Measurements from ENCODE around the gene SMOC2. TPM values are rescaled to one million over a fixed set of nuclear protein-coding genes. Genes with fewer than 3 reads are reported as not detected.

The SMOC2 gene
- polyA plus RNA-seq, 1 donor from 2014 or later, result 0.50 TPM

DNA sequence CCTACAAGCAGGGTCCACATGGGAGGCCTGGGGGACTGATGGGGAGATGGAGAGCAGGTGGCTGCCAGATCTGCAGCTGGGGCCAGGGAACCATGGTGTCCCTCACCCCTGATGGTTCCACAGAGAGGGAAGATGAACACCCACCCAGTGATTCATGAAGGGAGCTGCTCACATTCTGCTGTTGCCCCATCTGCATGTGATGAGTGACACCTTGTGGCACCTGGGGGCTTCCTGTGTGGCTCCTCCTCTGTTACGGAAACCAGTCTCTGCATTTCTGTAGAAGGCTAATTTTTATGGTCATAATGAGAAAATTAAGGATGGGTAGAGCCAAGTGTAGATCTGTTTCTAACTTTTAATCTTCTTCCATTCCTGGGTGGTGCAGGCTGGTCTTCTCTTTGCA lies 217.1 kb downstream of the SMOC2 start:
- H3K9ac ChIP-seq (ENCODE audit: low read length), result no peak overlapping the region
- no peak overlapping the region for H2AFZ ChIP-seq (ENCODE audit: low read depth, low read length)
- H3K27me3 ChIP-seq (ENCODE audit: insufficient read depth, low read depth, low read length), result no peaks in the 10 kb centered on the region
- no peak overlapping the region for H3K4me3 ChIP-seq (ENCODE audit: low read length)
- H3K4me2 ChIP-seq (ENCODE audit: low read length), result no peak overlapping the region
- no peaks in the 10 kb centered on the region for H3K79me2 ChIP-seq (replicated peaks; ENCODE audit: insufficient read depth, low read length)
- no peaks in the 10 kb centered on the region for H3F3A ChIP-seq (ENCODE audit: insufficient read depth, low read length, poor library complexity, severe bottlenecking)
- H3K9me3 ChIP-seq (ENCODE audit: low read length), result no peaks in the 10 kb centered on the region
- TF ChIP-seq, protein P1, sequence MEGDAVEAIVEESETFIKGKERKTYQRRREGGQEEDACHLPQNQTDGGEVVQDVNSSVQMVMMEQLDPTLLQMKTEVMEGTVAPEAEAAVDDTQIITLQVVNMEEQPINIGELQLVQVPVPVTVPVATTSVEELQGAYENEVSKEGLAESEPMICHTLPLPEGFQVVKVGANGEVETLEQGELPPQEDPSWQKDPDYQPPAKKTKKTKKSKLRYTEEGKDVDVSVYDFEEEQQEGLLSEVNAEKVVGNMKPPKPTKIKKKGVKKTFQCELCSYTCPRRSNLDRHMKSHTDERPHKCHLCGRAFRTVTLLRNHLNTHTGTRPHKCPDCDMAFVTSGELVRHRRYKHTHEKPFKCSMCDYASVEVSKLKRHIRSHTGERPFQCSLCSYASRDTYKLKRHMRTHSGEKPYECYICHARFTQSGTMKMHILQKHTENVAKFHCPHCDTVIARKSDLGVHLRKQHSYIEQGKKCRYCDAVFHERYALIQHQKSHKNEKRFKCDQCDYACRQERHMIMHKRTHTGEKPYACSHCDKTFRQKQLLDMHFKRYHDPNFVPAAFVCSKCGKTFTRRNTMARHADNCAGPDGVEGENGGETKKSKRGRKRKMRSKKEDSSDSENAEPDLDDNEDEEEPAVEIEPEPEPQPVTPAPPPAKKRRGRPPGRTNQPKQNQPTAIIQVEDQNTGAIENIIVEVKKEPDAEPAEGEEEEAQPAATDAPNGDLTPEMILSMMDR (IDR thresholded peaks at IDR 0.05; ENCODE audit: poor library complexity, severe bottlenecking), result no peak
- no peak for TF ChIP-seq TAF1 (IDR thresholded peaks at IDR 0.05; ENCODE audit: low read depth)
- TF ChIP-seq RAD21 (conservative IDR thresholded peaks at IDR 0.05), result no peak
- no peak for TF ChIP-seq MXI1 (conservative IDR thresholded peaks at IDR 0.05; ENCODE audit: poor library complexity, severe bottlenecking)
- no peak for TF ChIP-seq SMC3 (conservative IDR thresholded peaks at IDR 0.05; ENCODE audit: poor library complexity)
- TF ChIP-seq EP300 (conservative IDR thresholded peaks at IDR 0.05; ENCODE audit: poor library complexity, severe bottlenecking), result no peak
- TF ChIP-seq, protein P2, sequence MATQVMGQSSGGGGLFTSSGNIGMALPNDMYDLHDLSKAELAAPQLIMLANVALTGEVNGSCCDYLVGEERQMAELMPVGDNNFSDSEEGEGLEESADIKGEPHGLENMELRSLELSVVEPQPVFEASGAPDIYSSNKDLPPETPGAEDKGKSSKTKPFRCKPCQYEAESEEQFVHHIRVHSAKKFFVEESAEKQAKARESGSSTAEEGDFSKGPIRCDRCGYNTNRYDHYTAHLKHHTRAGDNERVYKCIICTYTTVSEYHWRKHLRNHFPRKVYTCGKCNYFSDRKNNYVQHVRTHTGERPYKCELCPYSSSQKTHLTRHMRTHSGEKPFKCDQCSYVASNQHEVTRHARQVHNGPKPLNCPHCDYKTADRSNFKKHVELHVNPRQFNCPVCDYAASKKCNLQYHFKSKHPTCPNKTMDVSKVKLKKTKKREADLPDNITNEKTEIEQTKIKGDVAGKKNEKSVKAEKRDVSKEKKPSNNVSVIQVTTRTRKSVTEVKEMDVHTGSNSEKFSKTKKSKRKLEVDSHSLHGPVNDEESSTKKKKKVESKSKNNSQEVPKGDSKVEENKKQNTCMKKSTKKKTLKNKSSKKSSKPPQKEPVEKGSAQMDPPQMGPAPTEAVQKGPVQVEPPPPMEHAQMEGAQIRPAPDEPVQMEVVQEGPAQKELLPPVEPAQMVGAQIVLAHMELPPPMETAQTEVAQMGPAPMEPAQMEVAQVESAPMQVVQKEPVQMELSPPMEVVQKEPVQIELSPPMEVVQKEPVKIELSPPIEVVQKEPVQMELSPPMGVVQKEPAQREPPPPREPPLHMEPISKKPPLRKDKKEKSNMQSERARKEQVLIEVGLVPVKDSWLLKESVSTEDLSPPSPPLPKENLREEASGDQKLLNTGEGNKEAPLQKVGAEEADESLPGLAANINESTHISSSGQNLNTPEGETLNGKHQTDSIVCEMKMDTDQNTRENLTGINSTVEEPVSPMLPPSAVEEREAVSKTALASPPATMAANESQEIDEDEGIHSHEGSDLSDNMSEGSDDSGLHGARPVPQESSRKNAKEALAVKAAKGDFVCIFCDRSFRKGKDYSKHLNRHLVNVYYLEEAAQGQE (IDR thresholded peaks at IDR 0.05; ENCODE audit: borderline replicate concordance), result no peak
- TF ChIP-seq EZH2 (IDR thresholded peaks at IDR 0.05; ENCODE audit: borderline replicate concordance, insufficient read depth, low read length, poor library complexity, severe bottlenecking), result no peak
- TF ChIP-seq POLR2AphosphoS5 (IDR thresholded peaks at IDR 0.05), result no peak
- H3K9me2 ChIP-seq (ENCODE audit: insufficient read depth, low read length), result no peaks in the 10 kb centered on the region
- no peaks in the 10 kb centered on the region for H4K20me1 ChIP-seq (ENCODE audit: insufficient read depth)
- H3K36me3 ChIP-seq (ENCODE audit: insufficient read depth, low read length), result no peaks in the 10 kb centered on the region
- H3K27ac ChIP-seq (ENCODE audit: low read length), result no peak overlapping the region

GRCh38 chr6:168660400-168660945 lies 219.5 kb downstream of the SMOC2 start:
- no peaks in the 10 kb centered on the region for H4K20me1 ChIP-seq (ENCODE audit: insufficient read depth)
- no peak overlapping the region for H3K27ac ChIP-seq (ENCODE audit: low read length)

More at GRCh38 chr6:168660400-168660945, 219.5 kb downstream of the SMOC2 start:
- Histone ChIP-seq H3K4me2 (ENCODE audit: low read length) (no peak overlapping the region), H3F3A (ENCODE audit: insufficient read depth, low read length, poor library complexity, severe bottlenecking) (no peaks in the 10 kb centered on the region), H2AFZ (ENCODE audit: low read depth, low read length) (no peak overlapping the region), H3K9me2 (ENCODE audit: insufficient read depth, low read length) (no peaks in the 10 kb centered on the region), H3K9me3 (ENCODE audit: low read length) (no peaks in the 10 kb centered on the region), H3K79me2 (replicated peaks; ENCODE audit: insufficient read depth, low read length) (no peaks in the 10 kb centered on the region), H3K9ac (ENCODE audit: low read length) (no peak overlapping the region), H3K36me3 (ENCODE audit: insufficient read depth, low read length) (no peaks in the 10 kb centered on the region), H3K27me3 (ENCODE audit: insufficient read depth, low read depth, low read length) (no peaks in the 10 kb centered on the region), H3K4me3 (ENCODE audit: low read length) (no peak overlapping the region)
- TF ChIP-seq, protein P2 (IDR thresholded peaks at IDR 0.05; ENCODE audit: borderline replicate concordance), result no peak
- TF ChIP-seq MXI1 (conservative IDR thresholded peaks at IDR 0.05; ENCODE audit: poor library complexity, severe bottlenecking) (no peak), POLR2AphosphoS5 (IDR thresholded peaks at IDR 0.05) (no peak), EP300 (conservative IDR thresholded peaks at IDR 0.05; ENCODE audit: poor library complexity, severe bottlenecking) (no peak), RAD21 (conservative IDR thresholded peaks at IDR 0.05) (no peak), TAF1 (IDR thresholded peaks at IDR 0.05; ENCODE audit: low read depth) (no peak), EZH2 (IDR thresholded peaks at IDR 0.05; ENCODE audit: borderline replicate concordance, insufficient read depth, low read length, poor library complexity, severe bottlenecking) (no peak)
